Stimulated activated CD8-positive, alpha-beta memory T cell treated with anti-CD3 and anti-CD28 coated beads, Interleukin-2, amount 100 ng/mL, for 1 hour (primary cell): Measurements from ENCODE around the gene COL25A1.
"Not testable (repeated sequence)": the region's sequence is repeated elsewhere in the genome, so short reads cannot be mapped to it uniquely, and the experiment has no call there.

Experiments
- DNase-seq, 2 donors: peaks; one replicate each; pipeline ENCODE4 v3.0.0-alpha.2; 2020; ENCODE audit warnings: low read depth in 2 of 2

The COL25A1 gene

DNA sequence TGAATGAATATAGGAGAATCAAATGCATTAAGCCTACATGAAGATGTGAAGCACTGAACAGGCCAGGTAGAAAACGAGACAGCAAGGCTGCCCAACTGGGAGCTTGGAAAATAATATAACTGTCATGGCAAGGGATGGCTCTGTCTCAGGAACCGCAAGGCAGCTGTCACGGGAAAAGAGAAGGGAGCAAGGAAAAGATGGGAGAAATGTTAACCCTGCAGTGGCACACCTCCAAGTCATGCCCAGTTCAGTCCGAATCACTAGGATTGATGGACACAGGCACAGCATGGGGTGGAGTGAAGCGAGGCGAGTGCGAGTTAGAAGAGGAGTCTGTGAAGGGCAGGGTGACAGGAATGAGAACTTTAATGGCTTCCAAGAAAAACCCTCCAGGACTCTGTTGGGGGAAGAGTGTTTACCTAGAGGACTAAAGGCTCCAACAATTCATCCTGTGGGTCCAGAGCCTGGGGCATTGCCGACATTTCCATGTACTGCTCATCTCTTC is 395.5 kb downstream of the COL25A1 start:
- no peak for DNase-seq

DNA sequence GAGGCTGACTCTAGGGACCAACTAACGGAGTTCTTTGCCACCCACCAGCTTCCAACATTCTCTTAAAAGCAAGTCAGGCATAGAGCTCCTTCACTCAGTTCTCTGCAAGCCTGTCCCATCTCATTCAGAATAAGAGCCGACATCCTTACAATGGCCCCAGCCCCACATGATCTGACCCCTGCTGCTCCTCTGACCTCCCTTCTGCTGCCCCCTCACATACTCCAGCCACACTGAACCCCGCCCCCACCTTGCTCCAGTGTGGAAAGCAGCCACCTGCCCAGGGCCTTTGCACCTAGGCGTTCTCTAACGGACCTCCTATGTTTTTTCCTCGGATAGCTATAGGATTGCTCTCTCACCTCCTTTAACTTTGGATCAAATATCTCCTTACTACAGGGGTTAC is 396.5 kb downstream of the COL25A1 start:
- no peak for DNase-seq

DNA sequence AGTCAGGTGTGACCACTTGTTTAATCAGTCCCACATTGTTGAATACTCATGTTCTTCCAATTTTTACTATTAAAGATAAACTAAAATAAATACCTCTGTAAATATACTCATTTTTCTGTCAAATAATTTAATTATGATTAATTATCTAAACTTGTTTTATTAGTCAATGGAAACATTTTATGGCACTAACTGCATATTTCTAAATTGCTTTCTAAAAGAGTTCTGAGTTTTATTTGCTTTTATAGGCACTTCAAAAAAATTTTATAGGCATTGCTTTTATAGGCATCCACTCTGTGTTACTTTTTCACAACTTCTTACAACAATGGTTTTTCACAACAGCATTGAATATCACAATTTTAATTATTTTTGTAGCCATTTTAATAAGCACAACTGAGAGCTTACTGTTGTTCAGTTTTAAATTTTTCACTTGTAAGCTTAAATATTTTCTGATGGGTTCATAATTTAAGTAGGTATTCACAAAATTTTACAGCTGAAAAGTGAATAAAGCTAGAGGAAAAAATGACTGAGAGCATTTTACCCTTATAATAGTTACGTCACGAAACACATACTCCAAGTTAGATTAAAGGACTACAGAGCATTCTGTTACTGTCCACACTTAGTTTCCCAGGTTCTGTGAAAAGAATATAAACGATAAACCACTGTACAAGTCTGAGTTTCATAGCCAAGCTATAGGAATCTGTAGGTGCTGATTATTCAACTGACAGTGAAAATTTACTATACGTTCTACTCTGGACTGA is 398.8 kb downstream of the COL25A1 start:
- DNase-seq, result no peak

DNA sequence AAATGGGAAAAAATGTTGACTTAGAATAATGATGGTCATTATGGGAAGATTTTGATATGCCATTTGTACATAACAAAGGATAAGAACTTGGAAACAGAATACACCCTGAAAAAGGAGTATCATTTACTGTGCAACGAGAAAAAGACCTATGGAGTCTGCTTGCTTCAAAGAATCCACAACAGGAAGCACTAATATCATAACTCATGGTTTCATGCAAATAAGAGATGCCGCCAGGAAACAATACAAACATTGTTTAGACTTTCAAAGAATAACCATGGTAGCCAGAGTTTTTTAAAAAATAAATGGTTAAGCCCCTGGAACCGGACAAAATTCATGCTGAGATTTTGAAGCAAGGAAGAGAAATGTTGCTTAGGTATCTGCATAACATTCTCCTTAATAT is 399.7 kb downstream of the COL25A1 start:
- no peak for DNase-seq

DNA sequence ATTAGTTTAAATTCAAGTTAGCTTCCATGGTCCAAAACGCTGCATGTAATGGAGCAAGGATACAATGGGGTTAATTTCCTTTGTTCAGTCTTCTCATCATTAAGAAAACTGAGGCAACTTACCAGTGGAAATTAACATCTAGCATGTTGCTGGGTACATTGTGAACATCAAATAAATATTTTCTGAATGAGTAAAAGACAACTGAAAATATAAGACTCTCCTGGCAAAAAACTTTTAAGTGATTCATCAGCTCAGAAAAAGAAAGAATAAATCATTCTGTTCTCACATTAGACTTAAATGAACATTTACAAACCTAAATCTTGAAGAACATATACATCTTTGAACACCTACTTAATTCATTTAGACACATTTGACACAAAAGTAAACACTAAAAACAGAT is 401.2 kb downstream of the COL25A1 start:
- no peak for DNase-seq

DNA sequence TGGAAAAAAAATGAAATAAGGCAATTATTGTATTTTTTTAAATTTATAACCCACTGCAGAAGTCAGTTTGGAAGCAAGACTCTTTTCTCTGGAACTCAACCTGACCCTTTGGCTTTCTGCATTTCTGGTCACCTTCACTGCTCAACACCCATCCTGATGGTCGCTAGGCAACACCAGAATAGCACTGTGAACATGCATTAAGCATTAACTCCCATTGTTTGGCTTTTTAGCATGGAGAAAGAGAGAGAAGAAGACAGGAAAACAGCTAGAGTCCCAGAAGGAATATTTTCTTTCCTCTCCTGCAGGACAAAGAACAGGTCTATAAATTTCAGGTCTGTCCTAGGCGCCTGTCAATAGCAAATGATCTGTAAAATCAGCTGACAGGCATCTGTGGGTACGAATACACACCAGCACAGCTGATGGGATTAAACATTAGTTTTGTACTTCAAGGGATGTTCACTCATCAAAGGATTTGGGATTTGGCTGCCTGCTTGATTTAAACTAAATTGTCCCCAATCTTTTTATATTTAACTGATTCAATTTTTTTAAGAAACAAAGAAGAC is 402.4 kb downstream of the COL25A1 start:
- DNase-seq, result no peak

DNA sequence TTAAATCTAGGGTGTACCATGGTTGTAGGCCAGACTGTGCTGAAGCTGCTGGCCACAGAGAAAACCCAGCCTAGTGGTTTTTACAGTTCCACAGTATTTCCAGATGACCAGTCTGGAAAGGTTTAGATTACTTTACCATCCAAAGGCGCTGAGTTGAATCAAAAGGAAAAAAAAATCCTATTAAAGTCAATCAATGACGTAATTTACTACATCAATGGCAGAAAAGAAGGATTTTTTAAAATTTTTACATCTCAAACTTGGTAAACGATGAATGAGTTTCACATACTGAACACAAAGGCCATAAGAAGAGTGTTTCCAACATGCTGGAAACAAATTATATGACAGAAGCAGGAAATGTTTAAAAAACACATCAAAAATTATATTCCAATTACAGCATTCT is 409.0 kb downstream of the COL25A1 start:
- no peak for DNase-seq

DNA sequence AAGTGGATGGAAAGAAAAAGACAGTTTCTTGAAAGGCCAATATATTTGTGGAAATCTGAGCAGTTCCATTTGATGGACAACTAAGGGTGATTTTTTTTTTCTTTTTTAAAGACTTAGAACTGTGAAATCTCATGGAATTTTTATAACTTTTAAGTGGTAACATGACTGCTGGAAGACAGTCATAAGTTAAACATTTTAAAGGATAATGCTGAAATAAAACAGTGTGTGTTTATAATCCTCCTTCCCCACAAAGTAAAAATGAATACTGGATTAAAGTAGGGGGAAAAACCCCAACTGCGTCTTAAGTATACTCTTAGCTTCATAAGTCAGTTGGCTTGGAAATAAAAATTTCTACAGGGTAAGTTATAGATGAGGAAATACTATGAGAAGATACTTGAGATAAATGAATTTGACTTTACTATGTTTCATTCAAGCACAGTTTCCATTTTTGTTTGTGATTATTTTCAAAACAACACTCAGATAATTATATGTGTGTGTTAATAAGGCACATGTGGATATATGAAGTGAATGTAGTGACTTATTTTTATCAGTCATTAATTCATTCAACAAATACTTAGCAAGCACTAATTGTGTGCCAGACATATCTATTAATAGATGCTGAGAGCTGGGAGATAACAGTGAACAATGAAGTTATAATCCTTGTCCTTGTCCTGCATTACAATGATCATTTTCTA is 410.4 kb downstream of the COL25A1 start:
- no peak for DNase-seq

DNA sequence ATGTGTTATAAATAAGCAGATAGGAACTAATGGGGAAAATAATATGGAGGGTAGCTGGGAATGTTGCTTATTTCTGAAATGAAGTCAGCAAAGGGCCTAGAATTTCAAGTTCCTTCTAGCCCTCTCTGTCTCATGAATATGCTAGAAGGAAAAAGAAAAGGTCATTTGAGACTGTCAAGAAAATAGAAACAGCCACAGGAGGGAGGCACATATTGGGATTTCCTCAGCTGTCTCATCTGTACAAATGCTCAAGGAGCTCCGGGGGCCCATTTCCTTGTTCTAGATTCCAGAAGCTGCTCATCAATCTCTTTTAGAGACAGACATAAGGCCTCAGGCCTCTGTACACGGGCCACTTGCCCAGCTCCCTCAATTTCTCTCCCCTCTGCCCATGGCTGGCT is 412.0 kb downstream of the COL25A1 start:
- no peak for DNase-seq

DNA sequence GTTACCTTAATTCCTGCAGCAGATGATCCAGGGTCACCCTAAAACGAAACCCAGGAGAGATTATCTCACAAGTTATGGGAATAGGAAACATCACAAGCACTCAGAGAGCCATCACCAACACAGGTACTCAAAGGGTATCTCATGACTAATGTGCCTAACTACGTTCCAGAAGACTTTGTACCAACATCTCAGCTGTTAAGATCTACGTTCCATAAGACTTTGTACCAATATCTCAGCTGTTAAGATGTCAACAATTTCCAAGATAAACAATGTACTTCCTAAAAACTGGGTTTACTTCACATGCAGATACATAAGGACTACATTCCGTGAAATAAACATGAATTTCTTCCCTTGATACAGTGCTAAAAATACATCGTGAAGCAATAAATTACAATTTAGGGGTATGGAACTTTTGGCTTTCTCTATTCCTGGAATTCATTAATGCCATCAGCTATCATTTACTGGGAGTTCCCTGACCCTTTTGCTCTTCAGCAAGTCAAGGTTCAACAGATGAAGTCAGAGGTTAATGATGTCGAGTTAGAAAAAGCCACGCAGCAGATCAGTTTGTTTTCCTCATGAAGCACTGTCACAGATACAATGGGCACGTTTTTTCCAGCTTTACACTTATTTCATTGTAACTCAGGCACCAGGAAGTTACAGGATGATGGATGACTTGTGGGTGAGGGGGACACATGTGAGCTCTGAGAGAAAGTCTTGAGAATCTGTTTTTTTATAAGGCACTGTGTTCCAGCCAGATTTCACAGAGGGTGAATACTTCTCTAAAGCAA is 412.6 kb downstream of the COL25A1 start:
- no peak for DNase-seq

DNA sequence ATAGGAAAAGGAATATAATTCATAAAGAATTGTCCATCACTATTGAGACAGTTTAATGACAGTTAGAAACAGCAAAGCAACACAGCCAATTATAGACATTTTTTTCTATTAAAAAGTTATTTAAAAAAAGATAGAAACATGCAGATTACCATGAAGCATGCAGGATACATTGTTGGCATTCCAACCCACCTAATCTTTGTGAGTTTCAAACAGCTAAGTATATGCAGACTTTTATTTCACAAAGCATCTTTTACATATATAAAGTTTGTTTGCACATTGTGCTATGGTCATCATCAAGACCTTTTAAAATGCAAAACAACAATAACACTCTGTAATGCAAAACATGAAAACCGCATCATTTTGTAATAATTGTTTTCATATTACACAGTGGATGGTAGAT is 413.7 kb downstream of the COL25A1 start:
- no peak for DNase-seq

DNA sequence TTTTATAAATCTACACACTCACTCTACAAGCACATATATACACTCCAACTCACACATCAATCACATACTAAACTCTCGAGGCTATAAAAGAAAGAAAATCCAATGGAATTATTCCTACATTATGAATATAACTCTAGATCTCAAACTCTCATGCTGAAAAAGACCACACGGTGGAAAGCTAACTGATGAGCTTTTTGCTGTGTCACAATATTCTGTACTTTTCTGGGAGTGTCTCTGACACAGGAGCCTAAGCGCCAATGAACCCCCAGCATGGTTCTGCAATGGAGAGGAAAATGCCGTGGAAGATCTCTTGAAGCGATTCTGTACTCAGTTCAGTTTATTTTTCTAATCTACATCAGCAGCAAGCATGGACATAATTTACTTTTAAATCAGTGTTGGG is 415.4 kb downstream of the COL25A1 start:
- DNase-seq, result no peak

DNA sequence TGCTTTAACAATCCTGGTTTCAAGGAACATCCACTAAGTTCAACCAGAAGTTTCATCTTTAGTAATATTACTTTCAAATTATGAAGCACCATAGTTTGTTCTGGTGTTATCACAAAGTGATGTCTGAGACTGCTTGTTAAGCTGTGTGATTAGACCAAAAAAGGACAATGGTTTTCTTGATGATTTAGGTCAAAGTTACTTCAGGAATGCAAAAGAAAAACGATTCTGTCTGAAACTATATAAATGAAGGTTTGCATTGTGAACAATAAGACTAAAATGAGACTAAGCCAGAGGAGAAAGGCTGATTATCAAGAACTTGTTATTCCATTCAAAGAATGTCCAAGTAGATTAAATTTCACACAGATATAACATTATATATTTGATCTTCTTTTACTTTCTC is 417.2 kb downstream of the COL25A1 start:
- DNase-seq, result no peak

DNA sequence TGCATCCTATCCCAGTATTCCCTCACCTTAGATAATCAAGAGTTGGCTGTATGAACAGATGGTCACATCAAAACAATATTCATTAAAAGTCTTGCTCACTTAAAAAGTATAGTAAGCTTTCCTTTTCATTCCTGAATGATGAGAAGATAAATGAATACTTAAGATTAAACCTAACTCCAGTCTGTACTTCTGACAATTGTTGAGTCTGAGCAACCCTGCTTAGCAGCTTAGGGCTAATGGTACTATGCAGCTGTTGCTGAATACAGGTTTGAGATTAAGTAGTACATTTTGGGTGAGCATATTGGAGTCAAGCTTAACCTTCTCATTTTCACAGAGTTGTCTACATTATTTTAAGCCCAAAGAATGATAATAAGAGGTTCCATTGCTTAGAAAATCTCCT is 417.9 kb downstream of the COL25A1 start:
- no peak for DNase-seq

DNA sequence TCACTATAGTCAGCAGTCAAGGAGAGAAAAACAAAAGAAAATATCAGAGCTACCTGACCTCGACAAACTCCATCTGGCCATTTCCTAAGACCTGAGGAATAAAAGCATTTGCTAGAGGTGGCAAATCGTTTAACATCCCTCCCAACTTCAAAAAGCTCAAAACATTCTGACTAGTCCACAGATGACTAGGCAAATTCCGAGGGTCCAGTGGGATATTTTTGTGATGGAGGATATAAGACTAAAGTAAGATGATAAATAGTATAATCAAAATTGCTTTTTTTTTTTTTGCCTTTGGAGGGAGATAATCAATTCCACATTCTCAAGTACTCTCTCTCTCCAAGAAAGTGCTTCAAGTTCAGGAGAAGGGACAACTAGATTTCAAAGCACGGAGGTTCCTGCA is 420.5 kb downstream of the COL25A1 start:
- DNase-seq, result no peak

DNA sequence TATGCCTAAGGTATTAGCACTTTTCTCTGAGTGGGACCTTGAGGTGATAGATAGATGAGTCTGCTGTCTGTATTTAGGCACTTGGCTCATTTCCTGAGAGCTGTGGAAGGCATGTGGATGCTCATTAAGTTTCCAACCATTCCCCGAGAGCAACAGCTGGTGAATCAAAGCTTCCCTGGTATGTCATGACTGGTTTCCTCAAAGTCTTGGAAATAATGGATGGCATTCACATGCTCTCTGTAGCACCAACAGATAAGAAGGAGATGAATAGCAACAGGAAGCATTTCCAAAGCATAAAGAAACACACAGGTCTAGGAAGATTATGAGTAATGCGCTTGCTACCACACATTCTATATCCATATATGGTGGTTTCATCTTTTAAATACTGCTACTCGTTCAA is 421.3 kb downstream of the COL25A1 start:
- no peak for DNase-seq

DNA sequence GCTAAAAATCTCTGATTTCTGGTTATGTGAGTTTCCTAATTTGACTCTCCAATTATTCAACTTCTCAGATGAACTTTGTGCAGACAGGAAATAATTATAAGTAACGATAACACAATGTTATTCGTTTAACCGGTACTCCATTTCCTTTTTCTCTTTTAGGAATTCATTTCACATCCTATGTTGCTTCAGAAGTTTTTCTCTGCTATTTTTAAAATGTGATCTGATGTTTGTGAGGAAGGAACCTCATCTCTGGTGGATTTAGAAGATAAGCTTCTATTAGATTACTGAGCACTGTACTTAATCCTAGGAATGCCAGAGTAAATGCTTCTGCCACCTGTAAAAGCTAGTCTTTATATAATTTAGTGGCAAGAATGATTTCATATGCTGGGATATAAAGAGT is 423.7 kb downstream of the COL25A1 start:
- DNase-seq, result no peak

DNA sequence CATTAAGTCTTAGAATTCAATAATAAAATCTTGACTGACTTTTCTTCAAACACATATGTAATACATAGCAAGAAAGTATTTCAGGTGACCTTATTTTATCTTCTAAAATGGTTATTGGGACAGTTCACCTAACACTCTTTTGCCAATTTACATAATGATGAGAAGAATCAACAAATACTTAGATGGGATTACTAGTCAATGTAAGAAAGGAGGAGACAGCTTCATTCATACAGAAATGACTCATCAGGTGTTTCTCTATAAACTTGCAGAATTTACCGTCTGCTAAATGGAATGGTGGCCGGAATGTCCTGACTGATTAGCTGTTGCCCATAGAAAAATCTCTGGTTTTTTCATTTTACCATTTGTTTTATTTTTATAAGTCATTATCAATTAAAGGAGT is 424.6 kb downstream of the COL25A1 start:
- no peak for DNase-seq

DNA sequence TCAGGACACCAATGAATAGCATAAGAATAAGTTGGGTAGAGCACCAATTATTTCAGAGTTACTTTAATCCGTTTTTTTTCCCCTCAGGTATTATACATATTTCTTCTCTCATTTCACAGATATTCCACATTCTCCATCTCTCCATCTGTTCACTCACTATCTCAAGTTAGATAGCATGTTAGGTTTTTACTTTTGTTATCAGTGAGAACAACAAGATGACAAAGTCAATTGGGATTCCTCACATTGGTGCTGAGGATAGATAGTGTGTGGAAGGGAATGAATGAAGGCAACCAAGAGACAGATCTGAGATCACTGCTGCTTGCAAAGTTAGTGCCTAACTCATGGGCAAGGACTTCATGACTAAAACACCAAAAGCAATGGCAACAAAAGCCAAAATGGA is 427.7 kb downstream of the COL25A1 start:
- no peak for DNase-seq

DNA sequence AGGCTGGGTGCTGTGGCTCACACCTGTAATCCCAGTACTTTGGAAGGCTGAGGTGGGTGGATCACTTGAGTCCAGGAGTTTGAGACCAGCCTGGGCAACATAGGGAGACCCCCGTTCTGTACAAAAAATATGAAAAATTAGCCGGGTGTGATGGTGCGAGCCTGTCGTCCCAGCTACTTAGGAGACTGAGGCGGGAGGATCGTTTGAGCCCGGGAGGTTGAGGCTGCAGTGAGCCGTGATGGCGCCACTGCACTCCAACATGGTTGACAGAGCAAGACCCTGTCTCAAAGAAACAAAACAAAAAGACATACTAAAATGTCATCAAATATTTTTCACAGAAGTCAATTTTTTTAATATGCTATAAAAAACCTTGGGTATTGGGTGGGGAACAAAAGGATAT is 432.5 kb downstream of the COL25A1 start:
- DNase-seq, result not testable (repeated sequence)

DNA sequence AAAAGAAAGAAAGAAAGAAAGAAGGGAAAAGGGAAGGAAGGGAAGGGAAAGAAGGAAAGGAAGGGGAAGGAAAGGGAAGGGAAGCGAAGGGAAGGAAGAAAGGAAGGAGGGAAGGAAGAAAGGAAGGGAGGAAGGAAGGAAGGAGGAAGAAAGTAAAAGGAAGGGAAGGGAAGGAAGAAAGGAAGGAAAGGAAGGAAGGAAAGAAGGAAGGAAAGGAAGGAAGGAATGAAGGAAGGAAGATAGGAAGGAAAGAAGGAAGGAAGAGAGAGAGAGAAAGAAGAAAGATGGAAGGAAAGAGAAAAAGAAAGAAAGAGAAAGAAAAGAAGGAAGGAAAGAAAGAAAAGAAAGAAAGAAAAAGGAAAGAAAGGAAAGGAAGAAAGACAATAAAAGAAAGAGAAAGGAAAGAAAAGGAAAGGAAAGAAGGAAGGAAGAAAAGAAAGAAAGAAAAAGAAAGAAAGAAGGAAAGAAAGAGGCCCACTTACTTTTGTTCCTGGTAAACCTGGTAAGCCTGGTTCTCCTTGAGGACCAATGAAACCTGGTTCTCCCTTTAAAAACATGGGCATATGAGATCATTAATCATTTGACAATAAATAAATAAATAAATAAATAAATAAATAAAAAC is 433.7 kb downstream of the COL25A1 start:
- DNase-seq, result no peak

DNA sequence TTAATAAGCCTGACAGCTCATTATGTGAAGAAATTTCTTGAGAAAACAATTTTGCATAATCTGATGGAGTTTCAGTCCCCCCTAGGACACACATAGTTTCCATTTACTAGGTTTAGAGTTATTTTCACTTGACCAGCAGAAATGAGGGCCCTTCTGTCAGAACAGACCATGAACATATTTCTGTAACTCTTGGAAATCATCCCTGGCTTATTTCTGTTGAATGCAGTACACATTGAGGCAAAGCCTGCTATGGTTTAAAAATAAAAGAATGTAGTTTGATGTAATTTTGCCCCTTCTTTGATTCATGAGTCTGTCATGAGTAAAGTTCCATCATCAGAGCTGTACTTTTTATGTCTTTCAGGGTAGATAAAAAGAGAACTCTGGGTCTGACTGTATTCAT is 435.0 kb downstream of the COL25A1 start:
- no peak for DNase-seq
